ENCODE results near the gene FAM174B.
A peak's percentile ranks its signal among the peaks of the same experiment; 100 is the strongest.

The FAM174B gene

DNA sequence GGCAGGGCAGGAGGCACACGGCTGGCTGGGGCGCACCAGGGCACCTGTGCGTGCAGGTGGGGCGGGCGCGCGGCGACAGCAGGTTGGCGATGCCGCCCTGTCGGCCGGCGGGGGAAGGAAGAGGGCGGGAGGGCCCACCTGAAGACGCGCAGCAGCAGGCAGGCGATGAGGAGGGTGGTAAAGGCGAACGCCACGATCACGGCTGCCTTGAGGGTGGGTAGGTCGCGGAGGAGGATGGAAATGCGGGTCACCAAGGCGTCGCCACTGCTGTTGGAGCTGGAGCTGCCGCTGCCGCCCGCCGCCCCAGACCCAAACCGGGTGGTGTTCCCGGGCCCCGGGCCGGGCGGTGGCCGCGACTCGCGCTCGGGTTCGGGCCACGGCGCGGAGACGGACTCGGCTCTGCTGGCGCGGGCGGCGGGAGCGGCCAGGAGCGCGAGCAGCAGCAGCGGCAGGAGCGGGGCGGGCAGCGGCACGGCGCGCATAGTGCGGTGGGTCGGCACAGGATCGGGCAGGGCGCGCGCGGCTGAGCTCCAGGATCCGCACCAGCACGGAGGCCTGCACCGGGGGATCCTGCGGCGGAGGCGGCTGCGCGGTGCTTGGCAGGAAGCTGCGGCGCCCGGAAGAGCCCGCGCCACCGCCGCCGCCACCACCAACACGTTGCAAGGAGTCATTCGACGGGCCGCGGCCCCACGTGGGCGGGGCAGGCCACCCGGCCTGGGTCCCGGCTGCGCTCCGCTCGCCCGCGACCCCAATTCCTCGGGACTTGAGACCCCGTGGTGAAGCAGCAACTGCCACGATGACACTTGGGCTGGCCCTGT is at the start of gene FAM174B:
TSS of gene FAM174B (minus strand) at position 598 of the 818 bp plus-strand sequence.
- in situ Hi-C loops (cut with MboI; ENCODE audit: low sequenced_read_pairs, unreplicated experiment), result no loop called here
- peak; percentile 76 for DNase-seq (ENCODE audit: low spot score)
- TF ChIP-seq, protein P1, sequence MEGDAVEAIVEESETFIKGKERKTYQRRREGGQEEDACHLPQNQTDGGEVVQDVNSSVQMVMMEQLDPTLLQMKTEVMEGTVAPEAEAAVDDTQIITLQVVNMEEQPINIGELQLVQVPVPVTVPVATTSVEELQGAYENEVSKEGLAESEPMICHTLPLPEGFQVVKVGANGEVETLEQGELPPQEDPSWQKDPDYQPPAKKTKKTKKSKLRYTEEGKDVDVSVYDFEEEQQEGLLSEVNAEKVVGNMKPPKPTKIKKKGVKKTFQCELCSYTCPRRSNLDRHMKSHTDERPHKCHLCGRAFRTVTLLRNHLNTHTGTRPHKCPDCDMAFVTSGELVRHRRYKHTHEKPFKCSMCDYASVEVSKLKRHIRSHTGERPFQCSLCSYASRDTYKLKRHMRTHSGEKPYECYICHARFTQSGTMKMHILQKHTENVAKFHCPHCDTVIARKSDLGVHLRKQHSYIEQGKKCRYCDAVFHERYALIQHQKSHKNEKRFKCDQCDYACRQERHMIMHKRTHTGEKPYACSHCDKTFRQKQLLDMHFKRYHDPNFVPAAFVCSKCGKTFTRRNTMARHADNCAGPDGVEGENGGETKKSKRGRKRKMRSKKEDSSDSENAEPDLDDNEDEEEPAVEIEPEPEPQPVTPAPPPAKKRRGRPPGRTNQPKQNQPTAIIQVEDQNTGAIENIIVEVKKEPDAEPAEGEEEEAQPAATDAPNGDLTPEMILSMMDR (IDR thresholded peaks at IDR 0.05; ENCODE audit: borderline replicate concordance, control extremely low read depth, extremely low read depth, insufficient read depth, missing control alignments), result no peak

DNA sequence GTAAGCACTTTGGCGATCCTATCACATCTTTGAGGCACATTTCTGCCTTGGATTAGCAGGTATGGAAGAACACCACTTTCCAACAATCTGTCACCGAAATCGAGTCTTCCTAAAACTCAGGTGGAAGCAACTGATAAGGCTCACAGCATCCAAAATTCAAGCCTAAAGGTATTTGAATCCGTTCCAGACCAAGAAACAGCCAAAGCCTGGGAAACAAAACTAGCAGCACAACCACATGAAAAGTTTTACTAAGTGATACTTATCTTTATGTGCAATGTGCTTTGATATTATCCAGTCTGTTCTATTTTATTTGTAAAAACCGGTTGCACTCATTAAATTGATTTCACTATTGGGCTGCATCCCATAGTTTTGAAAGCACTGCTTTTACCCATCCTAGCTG is 40.5 kb upstream of the FAM174B start:
- DNase-seq (ENCODE audit: low spot score), result no peak
- TF ChIP-seq, protein P1 (IDR thresholded peaks at IDR 0.05; ENCODE audit: borderline replicate concordance, control extremely low read depth, extremely low read depth, insufficient read depth, missing control alignments), result no peak
- in situ Hi-C loops (cut with MboI; ENCODE audit: low sequenced_read_pairs, unreplicated experiment), result no loop called here

DNA sequence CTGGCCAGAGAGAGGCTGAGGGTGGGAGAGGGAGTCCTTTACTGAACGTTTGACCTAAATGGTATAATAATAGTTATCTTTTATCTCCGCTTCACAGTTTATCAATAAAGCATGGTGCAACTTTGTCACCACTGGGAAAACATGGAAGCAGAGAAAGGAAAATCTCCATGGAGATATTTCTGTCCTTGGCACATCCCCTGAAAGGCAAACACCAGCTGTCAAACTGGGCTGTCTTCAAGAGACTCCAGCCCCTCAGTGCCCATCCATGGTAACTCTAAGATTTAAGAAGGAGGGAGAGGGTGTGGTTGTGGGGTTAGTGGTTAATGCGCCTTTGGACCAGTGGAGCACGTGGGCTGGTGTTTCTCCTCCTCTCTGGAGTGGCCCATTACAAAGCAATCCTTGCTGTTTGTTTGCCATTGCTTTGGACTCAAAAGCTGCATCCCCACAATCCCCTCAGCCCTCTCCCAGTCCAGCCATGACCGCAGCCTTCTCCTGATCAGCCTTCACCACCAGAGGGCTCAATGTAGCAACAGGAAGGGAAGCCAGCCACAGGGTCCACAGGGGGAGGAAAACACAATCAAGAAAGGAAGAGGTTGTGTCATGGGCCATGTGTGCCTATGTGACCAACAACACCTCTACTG is 38.2 kb upstream of the FAM174B start:
- no peak for DNase-seq (ENCODE audit: low spot score)
- in situ Hi-C loops (cut with MboI; ENCODE audit: low sequenced_read_pairs, unreplicated experiment), result no loop called here
- TF ChIP-seq, protein P1 (IDR thresholded peaks at IDR 0.05; ENCODE audit: borderline replicate concordance, control extremely low read depth, extremely low read depth, insufficient read depth, missing control alignments), result no peak

DNA sequence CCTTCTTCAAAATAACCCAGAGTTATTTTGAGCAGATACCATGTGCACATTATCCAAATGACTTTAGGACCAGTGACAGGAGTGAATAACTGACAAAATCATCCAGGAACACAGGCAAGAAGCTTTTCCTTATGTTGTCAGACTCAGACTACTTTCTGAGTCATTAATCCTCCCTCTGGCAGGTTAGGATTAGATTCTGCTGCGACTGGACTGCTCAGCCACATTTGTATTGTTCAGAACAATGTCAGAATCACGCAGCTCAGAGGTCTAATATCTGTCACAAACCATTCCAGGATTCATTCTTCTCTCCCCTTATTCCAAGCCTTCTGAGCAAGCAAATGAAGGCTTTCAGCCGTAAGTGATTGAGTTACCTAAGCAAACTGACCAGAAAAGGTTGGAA is 34.8 kb upstream of the FAM174B start:
- TF ChIP-seq, protein P1 (IDR thresholded peaks at IDR 0.05; ENCODE audit: borderline replicate concordance, control extremely low read depth, extremely low read depth, insufficient read depth, missing control alignments), result no peak
- in situ Hi-C loops (cut with MboI; ENCODE audit: low sequenced_read_pairs, unreplicated experiment), result no loop called here
- DNase-seq (ENCODE audit: low spot score), result no peak

DNA sequence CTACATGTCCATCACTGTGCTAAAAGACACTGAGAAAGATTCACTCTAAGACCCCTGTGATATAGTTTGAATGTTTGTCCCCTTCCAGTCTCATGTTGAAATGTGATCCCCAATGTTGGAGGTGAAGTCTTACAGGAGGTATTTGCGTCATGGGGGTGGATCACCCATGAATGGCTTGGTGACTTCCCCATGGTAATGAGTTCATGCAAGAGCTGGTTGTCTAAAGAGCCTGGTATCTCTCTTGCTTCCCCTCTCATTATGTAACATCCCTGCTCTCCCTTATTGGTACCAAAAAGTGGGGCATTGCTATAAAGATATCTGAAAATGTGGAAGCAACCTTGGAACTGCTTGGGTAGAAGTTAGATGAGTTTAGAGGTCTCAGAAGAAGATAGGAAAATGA is 32.2 kb upstream of the FAM174B start:
- no peak for DNase-seq (ENCODE audit: low spot score)
- in situ Hi-C loops (cut with MboI; ENCODE audit: low sequenced_read_pairs, unreplicated experiment), result no loop called here
- TF ChIP-seq, protein P1 (IDR thresholded peaks at IDR 0.05; ENCODE audit: borderline replicate concordance, control extremely low read depth, extremely low read depth, insufficient read depth, missing control alignments), result no peak

DNA sequence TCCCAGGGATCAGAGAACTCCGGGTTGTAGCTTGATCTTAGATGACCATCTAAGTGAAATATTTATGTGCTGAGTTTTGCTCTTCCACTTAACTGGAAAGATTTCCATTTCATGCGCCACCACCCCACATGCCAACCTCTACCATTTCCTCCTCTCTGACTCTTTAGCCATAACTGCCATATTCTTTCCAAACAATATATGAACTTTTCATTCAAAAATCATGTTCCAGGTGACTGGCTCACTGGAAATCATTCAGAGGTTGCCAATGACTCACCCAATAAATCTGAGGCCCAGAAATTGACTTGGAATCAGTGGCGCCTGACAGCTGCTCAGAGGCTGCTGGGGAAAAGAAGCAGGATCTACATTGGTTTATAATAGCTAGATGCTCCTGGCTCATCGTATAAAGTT is 31.6 kb upstream of the FAM174B start:
- TF ChIP-seq, protein P1 (IDR thresholded peaks at IDR 0.05; ENCODE audit: borderline replicate concordance, control extremely low read depth, extremely low read depth, insufficient read depth, missing control alignments), result no peak
- in situ Hi-C loops (cut with MboI; ENCODE audit: low sequenced_read_pairs, unreplicated experiment), result no loop called here
- no peak for DNase-seq (ENCODE audit: low spot score)

Data from GM13976 (cell line).